Stimulated activated CD8-positive, alpha-beta memory T cell treated with anti-CD3 and anti-CD28 coated beads, Interleukin-12 subunit alpha, Interleukin-12 subunit beta, amount 100 ng/mL, for 24 hours (primary cell): ENCODE results near the gene CDX2.

Source experiments
- DNase-seq: peaks from one replicate; pipeline ENCODE4 v3.0.0-alpha.2; 2020; ENCODE audit errors: extremely low read depth

Gene CDX2

DNA sequence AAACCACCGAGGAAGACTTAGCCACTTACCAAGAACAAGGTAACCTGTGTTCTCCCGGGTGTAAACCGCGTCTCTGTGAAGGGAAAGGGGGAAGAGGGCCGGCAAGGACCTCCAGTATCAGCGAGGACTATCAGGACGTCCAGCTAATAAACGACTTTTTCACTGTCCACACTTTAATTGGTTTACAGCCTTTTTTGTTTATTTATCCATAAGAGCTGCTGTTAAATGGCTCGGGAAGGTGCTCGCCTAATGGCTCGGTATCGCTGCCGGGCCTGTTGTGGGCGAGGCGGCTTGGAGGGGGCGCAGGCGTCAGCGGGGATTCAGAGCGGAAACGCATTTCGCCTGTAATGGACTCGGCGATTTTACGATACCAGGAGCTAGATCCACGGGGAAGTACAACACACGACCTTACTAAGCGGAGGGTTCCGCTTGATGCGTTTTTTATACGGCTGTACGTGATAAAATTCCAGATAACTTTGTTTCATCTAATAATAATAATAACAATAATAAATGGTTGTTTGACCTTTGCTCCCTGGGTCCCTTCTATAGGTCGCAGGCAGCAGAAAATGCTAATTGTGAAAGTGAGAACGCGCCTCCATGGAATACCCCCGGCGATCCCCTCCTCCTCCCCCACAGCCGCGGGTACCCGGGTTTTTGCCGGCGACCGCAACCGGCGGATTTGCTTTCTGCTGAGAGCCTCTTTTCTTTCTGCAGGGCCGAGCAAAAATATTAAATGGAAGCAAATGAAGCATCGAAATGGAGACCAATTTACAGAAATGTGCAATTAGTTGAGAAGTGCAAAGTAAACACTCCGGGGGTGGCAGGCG is 51.8 kb downstream of the CDX2 start:
- DNase-seq, result no peak

DNA sequence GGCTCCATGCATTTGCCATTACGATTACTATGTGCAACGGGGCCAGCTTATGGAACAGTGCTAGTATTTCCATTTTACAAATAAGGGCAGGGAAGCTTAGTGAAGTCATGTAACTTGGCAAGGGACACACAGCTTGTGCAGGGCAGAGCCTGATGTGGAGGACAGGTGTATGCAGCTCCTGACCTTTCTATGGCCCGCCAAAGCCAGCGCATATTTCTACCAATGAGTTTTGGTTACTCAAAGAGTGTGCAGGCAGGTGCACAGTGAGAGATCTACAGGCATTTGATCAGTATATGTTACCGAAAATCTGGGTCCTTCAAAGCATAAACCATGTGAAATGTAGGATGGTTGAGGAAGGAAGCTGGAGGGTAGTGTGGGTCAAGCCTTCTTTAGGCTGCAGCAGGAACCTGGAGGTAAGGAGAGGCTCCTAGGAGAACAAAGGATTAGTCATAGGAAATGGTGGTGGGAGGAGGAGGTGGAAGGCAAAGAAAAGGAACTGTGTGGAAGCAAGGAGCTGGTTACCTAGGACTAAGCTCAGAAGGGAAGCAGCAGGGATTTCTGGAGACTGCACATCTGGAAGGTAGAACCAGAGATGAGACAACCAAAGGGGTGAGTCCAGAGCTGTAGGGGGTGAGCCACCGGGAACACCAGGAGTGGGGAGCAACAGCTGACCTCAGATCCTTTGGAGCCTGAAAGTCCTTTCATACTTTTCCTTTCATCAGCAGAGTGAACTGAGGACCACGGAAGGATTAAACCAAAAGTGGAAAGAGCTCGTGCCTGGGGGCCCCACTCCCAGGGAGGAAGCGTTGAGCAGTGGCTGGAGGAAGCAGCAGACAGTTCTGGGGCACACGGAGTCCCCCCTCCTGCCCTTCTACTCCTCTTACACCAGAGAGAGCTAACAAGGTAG is 53.6 kb downstream of the CDX2 start:
- DNase-seq, result no peak

DNA sequence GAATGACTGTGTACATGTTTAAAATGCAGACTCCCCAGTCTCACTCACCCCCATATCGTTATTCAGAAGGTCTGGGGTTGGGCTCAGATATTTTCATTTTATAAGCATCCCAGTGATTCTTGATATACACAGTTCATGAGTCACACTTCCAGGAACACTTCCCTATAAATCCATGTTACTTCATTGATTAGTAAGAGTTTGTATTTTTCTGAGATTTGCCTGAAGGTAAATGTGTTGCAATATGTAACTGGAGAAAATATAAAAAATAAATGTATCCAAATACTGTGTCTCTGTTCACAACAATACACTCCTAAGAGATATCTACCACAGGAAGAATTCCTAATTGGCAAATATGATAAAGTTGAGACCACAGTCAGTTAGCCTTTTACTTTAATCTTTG is 56.0 kb downstream of the CDX2 start:
- DNase-seq, result no peak

DNA sequence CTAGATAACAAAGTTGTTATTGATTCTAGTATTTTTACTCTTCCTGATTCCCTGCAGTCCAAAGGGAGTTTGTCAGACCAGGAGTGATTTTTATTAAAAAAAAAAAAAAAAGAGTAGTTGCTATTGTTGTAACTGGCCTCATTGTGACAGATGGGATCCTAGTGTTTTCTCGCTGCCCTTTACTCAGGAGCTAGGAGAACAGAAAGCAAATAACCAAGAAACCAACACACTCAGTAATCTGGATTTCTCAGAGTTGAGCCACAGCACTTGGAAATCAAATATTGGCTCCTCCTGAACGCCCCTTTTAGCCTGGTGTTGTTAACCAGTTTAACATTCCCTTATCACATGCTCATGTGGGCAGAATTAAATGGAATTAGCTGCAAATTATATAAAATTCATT is 57.6 kb downstream of the CDX2 start:
- no peak for DNase-seq
